Endothelial cell of umbilical vein (primary cell): Measurements from ENCODE around the gene SLC13A1. TPM values are rescaled to one million over a fixed set of nuclear protein-coding genes. Genes with fewer than 3 reads are reported as not detected.

ENCODE experiments used
- BruUV-seq: library from RNA; stranded (reverse); fragments of 400-500 nt; replicated peaks from 2 replicates; lab custom pipeline; 2021; lab: Mats Ljungman, UMichigan
- CTCF ChIA-PET: fragments of 300-600, 350-600 bp; sonication (Branson Sonifier 250); formaldehyde crosslinking; loops from one replicate; lab custom pipeline; 2021; ENCODE audit warnings: antibody characterized with exemption, inconsistent platforms; lab: Charles Lee
- POLR2A ChIA-PET: fragments of 300-600, 350-600 bp; sonication (Branson Sonifier 250); formaldehyde crosslinking; loops from one replicate; lab custom pipeline; 2021; ENCODE audit warnings: antibody characterized with exemption, inconsistent platforms; lab: Charles Lee
- DNase-seq: peaks from one replicate; pipeline ENCODE4 v3.0.0-alpha.2; 2011; ENCODE audit warnings: low read depth, low spot score
- FAIRE-seq: peaks from 2 replicates; lab custom pipeline; 2011; peaks lifted over from hg19 to GRCh38; lab: Jason Lieb, UNC
- H2AFZ ChIP-seq: 2 replicates; pipeline ENCODE4 v1.6.0; 2012; ENCODE audit warnings: low read depth, low read length, control low read depth, inconsistent platforms
- H3K27ac ChIP-seq: 2 replicates; pipeline ENCODE4 v1.5.1; 2011; ENCODE audit warnings: low read depth, mild to moderate bottlenecking, control low read depth, low read length, moderate library complexity; ENCODE audit not compliant: insufficient read depth
- H3K27me3 ChIP-seq, 2 experiments: 2 replicates each; pipeline versions ENCODE4 v1.6.0 to v1.6.1; 2011; ENCODE audit warnings: low read length in 2 of 2, mixed read lengths in 1 of 2; ENCODE audit not compliant: control insufficient read depth in 2 of 2, insufficient read depth in 2 of 2
- H3K36me3 ChIP-seq, 2 experiments: 2 replicates in 1 of 2; 3 replicates in 1 of 2; pipeline ENCODE4 v1.5.1; 2011; ENCODE audit warnings: low read length in 2 of 2, mild to moderate bottlenecking in 1 of 2, moderate library complexity in 1 of 2; ENCODE audit not compliant: control insufficient read depth in 2 of 2, insufficient read depth in 2 of 2; ENCODE audit errors: extremely low read depth in 1 of 2
- H3K4me1 ChIP-seq: 3 replicates; pipeline ENCODE4 v1.5.1; 2011; ENCODE audit warnings: mild to moderate bottlenecking, low read length; ENCODE audit not compliant: control insufficient read depth, insufficient read depth; ENCODE audit errors: extremely low read depth
- H3K4me2 ChIP-seq: 2 replicates; pipeline ENCODE4 v1.6.1; 2011; ENCODE audit warnings: low read length, control low read depth, mixed read lengths; ENCODE audit not compliant: insufficient read depth
- H3K4me3 ChIP-seq, 3 experiments: fragments of 200-600 bp in 1 of 3; sonication (generic), shearing (Covaris generic) in 1 of 3; replicated peaks in 1 of 3; 2 replicates each; pipeline ENCODE4 v1.5.1; 2011 to 2016; ENCODE audit warnings: control low read depth in 3 of 3, low read length in 3 of 3, mild to moderate bottlenecking in 2 of 3, inconsistent platforms in 1 of 3, low read depth in 1 of 3, moderate library complexity in 1 of 3; ENCODE audit not compliant: insufficient read depth in 1 of 3
- H3K79me2 ChIP-seq: 2 replicates; pipeline ENCODE4 v1.6.0; 2012; ENCODE audit warnings: low read length, inconsistent platforms; ENCODE audit not compliant: control insufficient read depth, insufficient read depth
- H3K9ac ChIP-seq: replicated peaks from 2 replicates; pipeline ENCODE3; 2011; ENCODE audit warnings: low read length, control low read depth; ENCODE audit not compliant: insufficient read depth; ENCODE audit errors: extremely low read depth
- H3K9me1 ChIP-seq: replicated peaks from 3 replicates; pipeline ENCODE4 v1.6.0; 2011; ENCODE audit warnings: mild to moderate bottlenecking, low read length; ENCODE audit not compliant: control insufficient read depth, insufficient read depth; ENCODE audit errors: extremely low read depth
- H3K9me3 ChIP-seq: replicated peaks from 2 replicates; pipeline ENCODE4 v1.5.1; 2012; ENCODE audit warnings: low read length, inconsistent platforms; ENCODE audit not compliant: control insufficient read depth, insufficient read depth
- H4K20me1 ChIP-seq: replicated peaks from 2 replicates; pipeline ENCODE3; 2011; ENCODE audit warnings: mild to moderate bottlenecking, low read length; ENCODE audit not compliant: control insufficient read depth, insufficient read depth; ENCODE audit errors: extremely low read depth
- EZH2 ChIP-seq: IDR thresholded peaks from 2 replicates; pipeline ENCODE4 v1.6.1; 2012; ENCODE audit warnings: borderline replicate concordance, low read depth, mild to moderate bottlenecking, moderate library complexity, low read length, inconsistent platforms; ENCODE audit not compliant: severe bottlenecking
- FOS ChIP-seq: IDR thresholded peaks from 2 replicates; pipeline ENCODE4 v1.6.1; 2011; ENCODE audit warnings: mild to moderate bottlenecking, low read length, moderate library complexity, borderline replicate concordance; ENCODE audit not compliant: insufficient read depth
- GATA2 ChIP-seq: IDR thresholded peaks from 2 replicates; pipeline ENCODE4 v1.7.0; 2011; ENCODE audit warnings: low read depth, mild to moderate bottlenecking, moderate library complexity, mixed read lengths, low read length; ENCODE audit not compliant: insufficient read length, insufficient read depth
- JUN ChIP-seq: IDR thresholded peaks from 2 replicates; pipeline ENCODE4 v1.6.1; 2011; ENCODE audit warnings: borderline replicate concordance, low read depth; ENCODE audit not compliant: insufficient read length, insufficient read depth
- MYC ChIP-seq: IDR thresholded peaks from one replicate; pipeline ENCODE4 v1.6.1; 2011; ENCODE audit warnings: mild to moderate bottlenecking, low read depth, low read length
- POLR2A ChIP-seq: IDR thresholded peaks from 2 replicates; pipeline ENCODE4 v1.6.1; 2012; ENCODE audit warnings: low read depth, mild to moderate bottlenecking, control low read depth, low read length
- POLR2AphosphoS5 ChIP-seq: IDR thresholded peaks from 2 replicates; pipeline ENCODE4 v1.6.1; 2012; ENCODE audit warnings: low read depth, mild to moderate bottlenecking, control low read depth, low read length, moderate library complexity; ENCODE audit not compliant: insufficient read depth
- dilution Hi-C: fragments of 300-500 bp; cut with MboI; formaldehyde crosslinking; loops from one replicate; pipeline ENCODE4 v1.15.0; 2019; ENCODE audit warnings: low sequenced_read_pairs; ENCODE audit not compliant: extremely low pct_ligation_motif_present
- intact Hi-C: fragments of 100-400 bp; cut with micrococcal nuclease; formaldehyde crosslinking; loops from one replicate; pipeline ENCODE4 v1.10.0; 2022
- polyA plus RNA-seq, 4 experiments: library from polyadenylated mRNA; depleted of rRNA in 3 of 4; stranded (reverse) in 3 of 4; unstranded in 1 of 4; fragments of >200 nt; gene quantifications; 2 replicates each; pipeline versions ENCODE4 v1.2.1 to v1.2.3, GENCODE V29; 2011 to 2012; ENCODE audit warnings: missing spikeins in 1 of 4
- total RNA-seq: library from RNA; stranded (reverse); gene quantifications from 2 replicates; pipeline ENCODE4 v1.2.3, GENCODE V29; 2021
- TF ChIP-seq, protein P1 (sequence below), 2 donors: IDR thresholded peaks; 1 replicate in 1 of 2; 2 replicates in 1 of 2; pipeline ENCODE4 v1.5.1; 2011; ENCODE audit warnings: low read length in 2 of 2, mild to moderate bottlenecking in 2 of 2, moderate library complexity in 2 of 2, control low read depth in 1 of 2, inconsistent platforms in 1 of 2, low read depth in 1 of 2; ENCODE audit not compliant: insufficient read depth in 1 of 2; ENCODE audit errors: extremely low read depth in 1 of 2
- TF ChIP-seq, protein P2 (sequence below): IDR thresholded peaks from 2 replicates; pipeline ENCODE4 v1.6.1; 2011; ENCODE audit not compliant: insufficient read depth, insufficient read length

The SLC13A1 gene
- total and polyA plus RNA-seq, 2 donors (not counting 3 experiments of a cell fraction or from before 2014, with no cell fraction given) = not detected

DNA sequence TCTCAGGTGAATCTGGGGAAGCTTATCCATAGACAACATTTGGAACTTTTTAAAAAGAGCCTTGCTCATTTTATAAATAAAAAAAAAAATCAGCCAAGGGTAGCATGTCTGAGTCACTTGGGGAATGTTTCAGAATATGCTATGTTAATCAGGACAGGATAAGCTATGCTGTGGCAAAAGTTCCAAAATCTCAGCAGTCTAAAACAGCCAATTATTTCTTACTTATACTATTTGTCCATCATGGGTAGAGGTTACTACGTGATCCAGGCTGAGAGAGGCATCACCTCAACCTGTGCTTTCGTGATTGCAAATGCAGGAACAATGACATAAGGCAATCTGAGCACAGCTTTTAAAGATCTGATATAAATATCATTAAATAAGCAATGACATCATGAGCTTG lies 6.5 kb downstream of the SLC13A1 start:
- Histone ChIP-seq H3K27ac (no peak overlapping the region), H3K4me1 (no peaks in the 10 kb centered on the region), H3K36me3 (no peaks in the 10 kb centered on the region), H2AFZ (no peak overlapping the region), H3K4me2 (no peak overlapping the region), H3K9ac (no peak overlapping the region), H4K20me1 (no peaks in the 10 kb centered on the region), H3K9me3 (no peaks in the 10 kb centered on the region), H3K4me3 (no peak overlapping the region), H3K79me2 (no peaks in the 10 kb centered on the region), H3K9me1 (no peaks in the 10 kb centered on the region), H3K27me3 (no peaks in the 10 kb centered on the region)
- intact Hi-C loops (no loop called here), dilution Hi-C loops (no loop called here)
- ChIA-PET CTCF (no interaction called here), POLR2A (no interaction called here)
- DNase-seq = no peak
- TF ChIP-seq POLR2AphosphoS5 (no peak), JUN (no peak), EZH2 (no peak), MYC (no peak), GATA2 (no peak), POLR2A (no peak), FOS (no peak)
- TF ChIP-seq, protein P1, sequence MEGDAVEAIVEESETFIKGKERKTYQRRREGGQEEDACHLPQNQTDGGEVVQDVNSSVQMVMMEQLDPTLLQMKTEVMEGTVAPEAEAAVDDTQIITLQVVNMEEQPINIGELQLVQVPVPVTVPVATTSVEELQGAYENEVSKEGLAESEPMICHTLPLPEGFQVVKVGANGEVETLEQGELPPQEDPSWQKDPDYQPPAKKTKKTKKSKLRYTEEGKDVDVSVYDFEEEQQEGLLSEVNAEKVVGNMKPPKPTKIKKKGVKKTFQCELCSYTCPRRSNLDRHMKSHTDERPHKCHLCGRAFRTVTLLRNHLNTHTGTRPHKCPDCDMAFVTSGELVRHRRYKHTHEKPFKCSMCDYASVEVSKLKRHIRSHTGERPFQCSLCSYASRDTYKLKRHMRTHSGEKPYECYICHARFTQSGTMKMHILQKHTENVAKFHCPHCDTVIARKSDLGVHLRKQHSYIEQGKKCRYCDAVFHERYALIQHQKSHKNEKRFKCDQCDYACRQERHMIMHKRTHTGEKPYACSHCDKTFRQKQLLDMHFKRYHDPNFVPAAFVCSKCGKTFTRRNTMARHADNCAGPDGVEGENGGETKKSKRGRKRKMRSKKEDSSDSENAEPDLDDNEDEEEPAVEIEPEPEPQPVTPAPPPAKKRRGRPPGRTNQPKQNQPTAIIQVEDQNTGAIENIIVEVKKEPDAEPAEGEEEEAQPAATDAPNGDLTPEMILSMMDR (IDR thresholded peaks at IDR 0.05; ENCODE audit: extremely low read depth in 1 of 2, insufficient read depth in 1 of 2, low read depth in 1 of 2, low read length in 2 of 2) = no peak
- TF ChIP-seq, protein P2, sequence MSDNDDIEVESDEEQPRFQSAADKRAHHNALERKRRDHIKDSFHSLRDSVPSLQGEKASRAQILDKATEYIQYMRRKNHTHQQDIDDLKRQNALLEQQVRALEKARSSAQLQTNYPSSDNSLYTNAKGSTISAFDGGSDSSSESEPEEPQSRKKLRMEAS = no peak
- no TSS peak for BruUV-seq
- no peak for FAIRE-seq
